Mammary epithelial cell (primary cell): ENCODE data around the gene DLX4.

Source experiments
- CTCF ChIP-seq, 2 donors: IDR thresholded peaks in 1 of 2; conservative IDR thresholded peaks in 1 of 2; 2 replicates each; pipeline ENCODE4 v1.5.1; 2011 to 2012; ENCODE audit warnings: inconsistent platforms in 2 of 2, low read length in 2 of 2, mild to moderate bottlenecking in 2 of 2, control low read depth in 1 of 2, low read depth in 1 of 2; ENCODE audit not compliant: insufficient read depth in 1 of 2; ENCODE audit errors: extremely low read depth in 1 of 2
- EZH2 ChIP-seq: IDR thresholded peaks from 2 replicates; pipeline ENCODE4 v1.6.1; 2012; ENCODE audit warnings: low read length, inconsistent platforms, borderline replicate concordance

- TF ChIP-seq EZH2 (peak; percentile 79), CTCF (conservative IDR thresholded peaks at IDR 0.05 in 1 of 2, IDR thresholded peaks at IDR 0.05 in 1 of 2; ENCODE audit: extremely low read depth in 1 of 2, insufficient read depth in 1 of 2, low read depth in 1 of 2, low read length in 2 of 2) (no peak)
These were observed 5.2 kb upstream of the DLX4 start for GRCh38 chr17:49963626-49964302.
